GM11168 (cell line): ENCODE data around the gene ZNF385B.

ENCODE experiments used
- in situ Hi-C: fragments of 300-500 bp; cut with MboI; formaldehyde crosslinking; loops from one replicate; pipeline ENCODE4 v1.12.0; 2022; ENCODE audit warnings: low sequenced_read_pairs; ENCODE audit not compliant: unreplicated experiment

Gene ZNF385B

GRCh38 chr2:179532863-179533278, 328.5 kb downstream of the ZNF385B start:
- in situ Hi-C loops = no loop called here

DNA sequence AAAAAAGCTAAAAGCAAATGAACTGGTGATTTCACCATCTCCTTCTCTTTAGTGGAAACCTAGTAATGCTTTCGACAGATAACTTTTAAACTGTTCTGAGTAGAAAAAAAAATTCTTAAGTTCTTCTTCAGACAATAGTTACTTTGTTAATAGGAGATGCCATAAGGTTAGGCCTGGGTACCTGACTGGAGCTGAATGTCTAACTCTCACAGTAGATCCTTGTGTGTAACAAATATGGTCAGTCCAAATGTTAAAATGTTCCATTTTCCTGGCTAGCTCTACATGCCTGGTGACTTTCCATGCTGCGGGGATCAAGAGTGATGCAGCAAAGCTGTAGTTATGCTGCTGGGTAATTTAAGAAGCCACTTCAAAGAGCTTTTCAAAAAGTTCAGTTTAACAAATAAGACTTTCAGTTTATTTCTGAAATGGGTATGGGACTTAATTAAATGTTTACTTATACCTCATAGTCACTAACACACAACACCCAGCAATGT, 332.8 kb downstream of the ZNF385B start:
- in situ Hi-C loops = no loop called here

DNA sequence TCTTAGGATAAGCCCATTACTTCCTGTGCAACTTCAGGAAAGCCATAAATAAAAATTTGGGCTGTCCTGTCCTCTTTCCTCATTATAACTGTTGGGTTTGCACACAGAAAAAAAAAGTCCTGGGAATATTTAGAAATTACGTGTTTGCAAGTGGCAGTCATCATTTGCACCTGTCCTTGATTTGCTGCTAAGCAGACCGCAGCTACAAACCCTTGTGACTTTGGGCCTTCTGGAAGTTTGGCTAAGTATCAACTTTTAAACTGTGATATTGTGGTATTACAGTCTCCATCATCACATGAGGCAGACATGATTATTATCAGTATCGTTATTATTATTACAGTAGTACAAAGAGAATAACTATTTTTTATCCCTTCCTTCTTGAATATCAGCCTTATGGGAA, 336.1 kb downstream of the ZNF385B start:
- in situ Hi-C loops = no loop called here

DNA sequence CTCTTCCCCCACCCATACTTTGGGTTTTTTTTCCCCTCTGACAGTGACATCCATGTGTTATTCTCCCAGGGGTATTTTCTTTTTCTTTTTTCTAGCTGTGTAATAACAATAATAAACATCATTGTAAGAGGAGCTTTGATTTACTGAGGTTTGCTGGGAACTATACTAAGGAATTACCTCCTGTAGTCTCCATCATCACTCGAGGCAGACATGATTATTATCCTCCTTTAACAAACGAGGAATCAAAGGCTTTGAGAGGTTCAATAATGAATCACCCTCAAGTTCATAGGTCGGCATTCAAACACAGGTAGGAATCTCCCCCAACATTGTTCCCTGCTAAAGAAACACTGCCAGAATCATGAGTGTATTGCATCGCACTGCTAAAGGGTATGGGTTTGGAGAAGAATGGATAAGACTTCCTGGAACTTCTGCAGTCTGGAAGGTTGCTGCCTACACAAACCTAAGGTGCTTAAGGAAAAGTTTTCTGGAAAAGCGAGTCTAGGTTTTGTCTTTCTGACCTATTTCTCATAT, 336.5 kb downstream of the ZNF385B start:
- in situ Hi-C loops = no loop called here

DNA sequence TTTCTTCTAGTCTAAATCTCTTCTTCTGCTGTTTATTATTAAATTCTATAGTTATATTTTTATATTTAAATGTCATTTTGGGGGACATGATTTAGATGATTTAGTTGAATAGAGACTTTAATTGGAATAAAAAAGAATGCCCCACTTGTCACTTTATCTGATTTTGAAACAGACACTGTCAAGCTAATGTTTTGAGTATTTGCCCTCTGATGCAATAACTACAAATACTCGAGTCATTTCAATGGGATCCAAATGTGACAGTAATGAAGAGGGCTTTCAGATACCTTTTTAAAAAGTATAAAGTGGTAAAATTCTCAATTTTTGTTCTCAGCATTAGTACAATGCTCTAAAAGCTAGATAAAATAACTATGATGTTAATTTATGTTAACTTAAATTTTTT, 339.5 kb downstream of the ZNF385B start:
- in situ Hi-C loops = no loop called here

DNA sequence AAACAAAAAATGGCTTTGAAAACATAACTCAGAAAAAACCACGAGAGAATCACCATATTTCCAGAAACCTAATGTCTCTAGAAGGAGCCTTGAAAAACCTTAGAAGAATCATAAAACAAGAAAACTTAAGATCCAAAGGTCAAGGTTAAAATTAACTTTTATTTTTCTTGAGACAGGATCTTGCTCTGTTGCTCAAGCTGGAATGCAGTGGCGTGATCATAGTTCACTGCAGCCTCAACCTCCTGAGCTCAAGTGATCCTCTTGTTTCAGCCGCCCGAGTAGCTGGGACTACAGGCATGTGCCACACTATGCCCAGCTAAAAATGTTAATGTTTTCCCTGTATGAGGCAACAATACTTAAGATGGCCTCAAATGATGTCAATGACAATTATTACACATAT, 342.6 kb downstream of the ZNF385B start:
- in situ Hi-C loops = no loop called here

- in situ Hi-C loops = no loop called here
Measured at GRCh38 chr2:179513181-179513580, 348.2 kb downstream of the ZNF385B start.

GRCh38 chr2:179512281-179513035, 349.0 kb downstream of the ZNF385B start:
- in situ Hi-C loops = no loop called here

DNA sequence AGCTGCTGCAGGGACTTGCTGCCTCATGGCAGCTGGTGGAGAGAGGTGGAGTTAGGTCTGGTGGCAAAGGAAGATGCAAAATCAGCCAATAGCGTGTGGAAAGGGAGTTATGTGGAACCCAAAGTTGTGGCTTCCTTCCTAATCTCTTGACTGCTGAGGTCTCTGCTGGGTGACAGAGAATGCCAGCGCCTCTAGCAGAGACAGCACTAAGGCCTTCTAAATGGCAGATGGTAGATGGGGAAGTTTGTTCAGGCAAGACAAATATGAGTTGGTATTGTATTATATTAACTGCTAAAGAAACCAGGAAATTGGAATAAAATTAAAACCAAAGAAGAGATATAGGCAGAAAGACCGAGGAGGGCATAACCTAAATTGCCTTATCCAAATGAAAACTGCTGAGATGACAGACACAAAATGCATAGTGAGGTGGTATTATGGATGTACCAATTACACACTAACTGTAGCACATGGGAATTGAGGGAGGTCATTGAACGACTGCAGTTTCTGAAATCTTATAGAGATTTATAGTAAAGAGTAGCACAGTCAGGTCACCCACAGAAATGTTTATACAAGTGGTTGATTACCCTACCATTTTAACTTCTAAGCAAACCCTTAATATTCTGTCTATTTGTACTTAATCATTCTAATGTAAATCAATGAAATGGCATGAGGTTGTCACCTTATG, 350.2 kb downstream of the ZNF385B start:
- in situ Hi-C loops = no loop called here

DNA sequence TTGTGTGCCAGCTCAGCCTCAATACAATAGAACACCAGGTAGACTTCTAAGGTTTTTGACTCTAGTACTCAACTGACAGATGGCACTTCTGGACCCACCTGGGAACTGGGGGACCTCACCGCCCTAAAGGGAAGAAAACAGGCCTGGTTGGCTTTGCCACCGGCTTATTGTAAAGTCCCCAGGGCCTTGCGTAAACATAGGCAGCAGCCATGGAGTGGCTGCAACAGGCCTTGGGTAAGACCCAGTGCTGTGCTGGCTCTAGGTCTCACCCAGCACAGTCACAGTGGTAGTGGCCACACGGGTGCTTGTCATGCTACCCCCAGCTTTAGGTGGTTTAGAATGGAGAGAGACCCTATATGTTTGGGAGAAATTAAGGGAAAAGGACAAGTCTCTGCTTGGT, 366.1 kb downstream of the ZNF385B start:
- in situ Hi-C loops = no loop called here

- in situ Hi-C loops = no loop called here
Measured at GRCh38 chr2:179488563-179488962, 372.8 kb downstream of the ZNF385B start.

DNA sequence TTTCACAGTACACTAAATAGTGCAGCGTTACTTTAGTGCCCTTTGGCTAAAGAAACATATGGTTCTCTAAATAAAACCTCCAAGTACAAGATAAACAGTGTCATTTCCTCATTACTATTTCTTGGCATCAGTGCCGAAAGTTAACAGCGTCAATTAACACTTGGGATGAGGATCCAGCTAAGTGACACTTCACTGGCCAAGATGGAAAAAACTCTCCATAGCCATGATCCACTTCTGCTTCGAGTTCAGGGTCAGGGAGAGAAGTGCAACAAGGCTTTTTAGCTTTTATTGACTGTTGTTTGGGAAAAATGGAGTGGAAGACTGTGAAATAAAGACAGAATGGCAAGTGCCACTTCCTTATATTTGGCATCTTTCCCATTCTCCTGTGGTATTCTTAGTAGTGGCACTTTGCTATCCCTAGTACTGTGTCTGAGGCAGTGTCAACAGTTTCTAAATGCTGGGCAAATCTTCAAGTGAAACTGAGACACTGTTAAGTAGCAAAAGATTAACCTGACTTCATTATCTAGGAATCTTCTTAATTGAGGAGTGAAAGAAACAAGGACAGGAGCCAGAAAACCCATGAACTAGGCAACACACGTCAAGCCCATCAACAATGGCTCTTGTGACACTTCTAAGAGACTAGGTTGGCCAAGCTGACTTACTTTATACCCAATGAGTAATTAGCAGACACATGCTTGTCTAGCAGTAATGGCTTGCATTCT, 374.2 kb downstream of the ZNF385B start:
- in situ Hi-C loops = no loop called here

GRCh38 chr2:179483131-179483530, 378.3 kb downstream of the ZNF385B start:
- in situ Hi-C loops = no loop called here

- in situ Hi-C loops = no loop called here
Measured at GRCh38 chr2:179479947-179480346, 381.5 kb downstream of the ZNF385B start.

GRCh38 chr2:179478771-179479170, 382.6 kb downstream of the ZNF385B start:
- in situ Hi-C loops = no loop called here

DNA sequence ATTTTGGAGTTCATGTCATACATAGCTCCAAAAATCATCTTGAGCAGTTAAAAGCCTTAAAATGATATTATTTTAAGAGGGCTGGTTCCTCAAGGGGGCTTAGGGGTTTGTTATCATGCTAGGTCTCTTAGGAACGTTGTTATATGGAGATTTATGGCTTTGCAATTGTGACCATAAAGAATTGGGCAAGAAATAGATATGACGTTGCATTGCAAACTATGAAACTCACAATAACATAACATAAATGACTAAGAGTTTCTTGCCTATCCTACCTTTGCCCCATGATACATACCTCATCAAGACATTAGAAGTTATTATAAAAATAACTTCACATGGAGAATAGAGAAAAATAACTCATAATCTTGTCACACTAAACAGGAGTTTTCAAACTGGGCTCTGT, 390.4 kb downstream of the ZNF385B start:
- in situ Hi-C loops = no loop called here

GRCh38 chr2:179470089-179470488, 391.3 kb downstream of the ZNF385B start:
- in situ Hi-C loops = no loop called here

GRCh38 chr2:179467960-179468359, 393.5 kb downstream of the ZNF385B start:
- in situ Hi-C loops = no loop called here

DNA sequence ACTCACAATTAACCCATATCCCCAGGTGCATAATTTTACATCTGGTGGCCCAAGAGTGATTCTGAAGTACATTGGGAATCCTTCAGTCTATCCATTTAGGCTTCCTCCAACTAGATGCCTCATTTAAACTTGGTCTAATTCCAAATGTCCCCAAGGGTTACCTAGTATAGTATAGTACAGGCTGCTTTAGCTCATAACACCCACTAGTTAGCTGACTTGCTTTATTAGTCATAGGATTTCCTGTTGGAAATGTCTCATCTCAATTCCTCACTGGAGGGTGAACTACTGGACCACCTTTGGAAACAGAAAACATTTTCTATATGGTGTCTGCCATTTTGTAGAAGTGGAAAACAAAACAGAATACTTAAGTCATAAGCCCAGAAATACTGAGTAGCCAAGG, 394.3 kb downstream of the ZNF385B start:
- in situ Hi-C loops = no loop called here

DNA sequence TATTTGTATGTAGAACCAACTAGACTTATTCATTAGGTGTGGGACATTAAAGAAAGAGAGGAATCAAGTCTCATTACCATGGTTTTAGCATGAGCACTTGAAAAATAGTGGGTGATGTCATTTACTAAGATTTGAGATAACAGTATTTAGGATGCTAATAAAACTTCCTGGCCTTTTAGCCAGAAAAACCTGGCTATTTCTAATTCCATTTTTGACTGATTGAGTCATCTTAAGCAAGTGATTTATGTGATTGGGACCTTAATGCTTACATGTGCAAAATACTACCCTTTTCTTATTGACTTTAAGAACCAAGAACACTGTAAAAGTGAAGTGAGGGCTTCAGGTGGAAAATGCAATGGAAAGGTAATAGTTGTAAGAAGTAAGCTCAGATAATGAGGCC, 400.0 kb downstream of the ZNF385B start:
- in situ Hi-C loops = no loop called here
